H1 (cell line): ENCODE measurements around the gene TMEM273. TPM values are rescaled to one million over a fixed set of nuclear protein-coding genes. Genes with fewer than 3 reads are reported as not detected.

Experiments used
- CTCF ChIA-PET: fragments of 300-600 bp; sonication (Branson Sonifier 250); formaldehyde crosslinking; loops from one replicate; lab custom pipeline; 2021; ENCODE audit not compliant: partially characterized antibody; lab: Charles Lee
- POLR2A ChIA-PET: fragments of 300-600 bp; sonication (Branson Sonifier 250); formaldehyde crosslinking; loops from one replicate; lab custom pipeline; 2021; ENCODE audit warnings: inconsistent platforms; ENCODE audit not compliant: partially characterized antibody; lab: Charles Lee
- DNase-seq, 2 experiments: peaks; one replicate each; pipeline versions ENCODE4 v3.0.0 to v3.0.0-alpha.2; 2010 to 2022; ENCODE audit warnings: low spot score in 2 of 2, low read depth in 1 of 2, mixed read lengths in 1 of 2
- FAIRE-seq: peaks from 2 replicates; lab custom pipeline; 2011; peaks lifted over from hg19 to GRCh38; lab: Jason Lieb, UNC
- H2AFZ ChIP-seq: 2 replicates; pipeline ENCODE4 v1.8.1; 2012; ENCODE audit warnings: low read length, inconsistent platforms
- H2AK5ac ChIP-seq: 2 replicates; pipeline ENCODE4 v1.6.1; 2013; ENCODE audit warnings: low read depth, low read length
- H2BK120ac ChIP-seq: replicated peaks from 2 replicates; pipeline ENCODE3; 2013; ENCODE audit warnings: low read depth, low read length, inconsistent platforms
- H2BK12ac ChIP-seq: 2 replicates; pipeline ENCODE4 v1.6.1; 2013; ENCODE audit warnings: low read depth, low read length
- H2BK15ac ChIP-seq: 2 replicates; pipeline ENCODE4 v1.6.1; 2013; ENCODE audit warnings: low read length
- H2BK20ac ChIP-seq: 2 replicates; pipeline ENCODE4 v1.6.1; 2013; ENCODE audit warnings: low read length
- H2BK5ac ChIP-seq: 2 replicates; pipeline ENCODE4 v1.6.1; 2013; ENCODE audit warnings: low read depth, low read length
- H3K14ac ChIP-seq: 2 replicates; pipeline ENCODE4 v1.6.1; 2013; ENCODE audit warnings: inconsistent platforms; ENCODE audit not compliant: insufficient read length
- H3K18ac ChIP-seq: 2 replicates; pipeline ENCODE4 v1.6.1; 2013; ENCODE audit warnings: low read length; ENCODE audit errors: extremely low read depth
- H3K23ac ChIP-seq: 2 replicates; pipeline ENCODE4 v1.6.1; 2013; ENCODE audit warnings: inconsistent platforms; ENCODE audit not compliant: insufficient read length
- H3K23me2 ChIP-seq: 2 replicates; pipeline ENCODE4 v1.6.1; 2013; ENCODE audit warnings: low read depth, low read length
- H3K27ac ChIP-seq: 2 replicates; pipeline ENCODE4 v1.6.1; 2011; ENCODE audit warnings: low read depth, low read length, inconsistent platforms
- H3K27me3 ChIP-seq, 4 experiments: replicated peaks in 1 of 4; 1 replicate in 1 of 4; 2 replicates in 3 of 4; pipeline versions ENCODE4 v1.6.1 to v1.8.1; 2011 to 2013; ENCODE audit warnings: low read length in 3 of 4, mild to moderate bottlenecking in 3 of 4, inconsistent platforms in 2 of 4, mixed read lengths in 2 of 4, moderate library complexity in 1 of 4; ENCODE audit not compliant: control insufficient read depth in 3 of 4, insufficient read depth in 3 of 4; ENCODE audit errors: extremely low read depth in 1 of 4
- H3K36me3 ChIP-seq, 4 experiments: 2 replicates each; pipeline versions ENCODE4 v1.6.1 to v1.8.1; 2011 to 2013; ENCODE audit warnings: mild to moderate bottlenecking in 4 of 4, low read length in 3 of 4, moderate library complexity in 2 of 4, control low read depth in 1 of 4, inconsistent platforms in 1 of 4; ENCODE audit not compliant: insufficient read depth in 4 of 4, control insufficient read depth in 2 of 4
- H3K4ac ChIP-seq: replicated peaks from 2 replicates; pipeline ENCODE3; 2013; ENCODE audit warnings: low read length, low read depth, mixed read lengths, inconsistent platforms; ENCODE audit not compliant: insufficient read length
- H3K4me1 ChIP-seq, 4 experiments: replicated peaks in 1 of 4; 1 replicate in 1 of 4; 2 replicates in 3 of 4; pipeline versions ENCODE4 v1.6.1 to v1.8.1; 2011 to 2013; ENCODE audit warnings: low read length in 3 of 4, inconsistent platforms in 2 of 4, mixed read lengths in 1 of 4; ENCODE audit not compliant: insufficient read depth in 4 of 4, control insufficient read depth in 3 of 4
- H3K4me2 ChIP-seq, 2 experiments: 2 replicates each; pipeline versions ENCODE4 v1.6.1 to v1.8.1; 2011 to 2013; ENCODE audit warnings: low read depth in 2 of 2, low read length in 2 of 2, control low read depth in 1 of 2, inconsistent platforms in 1 of 2, mild to moderate bottlenecking in 1 of 2; ENCODE audit not compliant: insufficient read depth in 1 of 2
- H3K4me3 ChIP-seq, 4 experiments: fragments of 200-600, 300-600 bp in 1 of 4; sonication (generic), shearing (Covaris generic), sonication (Bioruptor Twin) in 1 of 4; 2 replicates each; pipeline versions ENCODE4 v1.5.1 to v1.8.1; 2011 to 2016; ENCODE audit warnings: low read length in 4 of 4, low read depth in 3 of 4, control low read depth in 2 of 4, inconsistent platforms in 2 of 4, mild to moderate bottlenecking in 2 of 4, mixed read lengths in 1 of 4, moderate library complexity in 1 of 4; ENCODE audit not compliant: insufficient read depth in 2 of 4; ENCODE audit errors: extremely low read depth in 1 of 4
- H3K56ac ChIP-seq: replicated peaks from 2 replicates; pipeline ENCODE3; 2013; ENCODE audit warnings: low read depth, mild to moderate bottlenecking, mixed read lengths, low read length, inconsistent platforms; ENCODE audit not compliant: insufficient read length
- H3K79me1 ChIP-seq: 2 replicates; pipeline ENCODE4 v1.6.1; 2013; ENCODE audit warnings: low read depth, low read length, control low read depth
- H3K79me2 ChIP-seq, 2 experiments: 2 replicates each; pipeline versions ENCODE4 v1.6.1 to v1.8.1; 2012 to 2013; ENCODE audit warnings: low read length in 2 of 2, mild to moderate bottlenecking in 2 of 2, inconsistent platforms in 1 of 2; ENCODE audit not compliant: insufficient read depth in 2 of 2, control insufficient read depth in 1 of 2
- H3K9ac ChIP-seq, 4 experiments: replicated peaks in 1 of 4; 1 replicate in 1 of 4; 2 replicates in 3 of 4; pipeline versions ENCODE4 v1.6.1 to v1.8.1; 2011 to 2013; ENCODE audit warnings: low read depth in 3 of 4, low read length in 3 of 4, control low read depth in 2 of 4, mild to moderate bottlenecking in 2 of 4, moderate library complexity in 2 of 4, inconsistent platforms in 1 of 4; ENCODE audit errors: extremely low read depth in 1 of 4
- H3K9me3 ChIP-seq, 2 experiments: 2 replicates each; pipeline versions ENCODE4 v1.6.1 to v1.8.1; 2012 to 2013; ENCODE audit warnings: mild to moderate bottlenecking in 2 of 2, moderate library complexity in 2 of 2, control low read depth in 1 of 2, inconsistent platforms in 1 of 2, low read depth in 1 of 2, low read length in 1 of 2, mixed read lengths in 1 of 2; ENCODE audit not compliant: insufficient read depth in 2 of 2
- H4K20me1 ChIP-seq, 2 experiments: replicated peaks in 1 of 2; 2 replicates each; pipeline versions ENCODE3 to v1.8.1; 2011 to 2013; ENCODE audit warnings: inconsistent platforms in 2 of 2, low read length in 2 of 2, mild to moderate bottlenecking in 1 of 2; ENCODE audit not compliant: insufficient read depth in 2 of 2, control insufficient read depth in 1 of 2
- H4K5ac ChIP-seq: 2 replicates; pipeline ENCODE4 v1.6.1; 2013; ENCODE audit warnings: low read length, low read depth, mixed read lengths, inconsistent platforms; ENCODE audit not compliant: insufficient read length
- H4K8ac ChIP-seq: 2 replicates; pipeline ENCODE4 v1.8.0; 2013; ENCODE audit warnings: mild to moderate bottlenecking, moderate library complexity, low read length, inconsistent platforms; ENCODE audit not compliant: insufficient read depth; ENCODE audit errors: extremely low read depth
- H4K91ac ChIP-seq: replicated peaks from 2 replicates; pipeline ENCODE3; 2013; ENCODE audit warnings: low read length, mixed read lengths, inconsistent platforms; ENCODE audit not compliant: insufficient read length
- BCL11A ChIP-seq, 2 experiments: IDR thresholded peaks; one replicate each; pipeline ENCODE4 v1.6.1; 2011; ENCODE audit warnings: low read depth in 2 of 2, low read length in 2 of 2, mild to moderate bottlenecking in 2 of 2
- EZH2 ChIP-seq: fragments of 200-600 bp; sonication (generic); IDR thresholded peaks from 2 replicates; pipeline ENCODE4 v1.7.1; 2012; ENCODE audit warnings: low read depth, mild to moderate bottlenecking, moderate library complexity, low read length, inconsistent platforms; ENCODE audit not compliant: severe bottlenecking
- GABPA ChIP-seq: IDR thresholded peaks from 2 replicates; pipeline ENCODE4 v1.6.1; 2011; ENCODE audit warnings: mild to moderate bottlenecking, low read length, moderate library complexity, borderline replicate concordance; ENCODE audit not compliant: insufficient read depth
- GTF2F1 ChIP-seq: IDR thresholded peaks from 2 replicates; pipeline ENCODE4 v1.6.1; 2012; ENCODE audit warnings: low read depth, low read length, improper control_type of control experiment, borderline replicate concordance
- HDAC2 ChIP-seq, 2 experiments: fragments of 300-600 bp in 1 of 2; sonication (generic) in 1 of 2; IDR thresholded peaks; 2 replicates each; pipeline ENCODE4 v1.6.1; 2011 to 2012; ENCODE audit warnings: low read depth in 2 of 2, low read length in 2 of 2, mild to moderate bottlenecking in 2 of 2, moderate library complexity in 2 of 2, borderline replicate concordance in 1 of 2, inconsistent platforms in 1 of 2
- KDM1A ChIP-seq: fragments of 200-600, 300-600 bp; sonication (generic); IDR thresholded peaks from 2 replicates; pipeline ENCODE4 v1.7.1; 2016; ENCODE audit warnings: mild to moderate bottlenecking, low read length, borderline replicate concordance
- MAX ChIP-seq: IDR thresholded peaks from 2 replicates; pipeline ENCODE4 v1.6.1; 2012; ENCODE audit warnings: inconsistent platforms
- NANOG ChIP-seq: IDR thresholded peaks from 2 replicates; pipeline ENCODE4 v1.6.1; 2011; ENCODE audit warnings: low read length, low read depth, mild to moderate bottlenecking, inconsistent platforms; ENCODE audit not compliant: insufficient read depth, poor library complexity, severe bottlenecking
- POLR2A ChIP-seq, 2 experiments: IDR thresholded peaks; 1 replicate in 1 of 2; 2 replicates in 1 of 2; pipeline ENCODE4 v1.6.1; 2011; ENCODE audit warnings: low read depth in 2 of 2, low read length in 2 of 2, mild to moderate bottlenecking in 2 of 2; ENCODE audit errors: control extremely low read depth in 1 of 2
- POU5F1 ChIP-seq: IDR thresholded peaks from 2 replicates; pipeline ENCODE4 v1.6.1; 2011; ENCODE audit warnings: low read depth, mild to moderate bottlenecking, low read length, moderate library complexity
- ZNF274 ChIP-seq: IDR thresholded peaks from 2 replicates; pipeline ENCODE4 v1.7.0; 2012; ENCODE audit warnings: low read length, borderline replicate concordance; ENCODE audit errors: extremely low read depth
- WGBS, 2 experiments: shearing (Covaris generic) in 1 of 2; methylation state at CpG; one replicate each; pipeline versions ENCODE4 v1.1.6 to v1.1.7; 2013 to 2015; ENCODE audit warnings: low lambda C conversion rate in 2 of 2, mixed read lengths in 2 of 2, inconsistent platforms in 1 of 2, low coverage in 1 of 2, missing lambda C conversion rate in 1 of 2; ENCODE audit not compliant: insufficient replicate concordance in 2 of 2, insufficient coverage in 1 of 2, insufficient read length in 1 of 2; ENCODE audit errors: extremely low coverage in 1 of 2, missing lambda C conversion rate in 1 of 2; 5-methylcytosine and 5-hydroxymethylcytosine counted together
- polyA plus RNA-seq, 7 experiments: library from polyadenylated mRNA; depleted of rRNA in 3 of 7; stranded (reverse) in 5 of 7; unstranded in 2 of 7; fragments of >200 nt in 5 of 7; fragments of 200-250 nt in 2 of 7; gene quantifications; 1 replicate in 5 of 7; 2 replicates in 1 of 7; 4 replicates in 1 of 7; pipeline versions ENCODE4 v1.2.1 to v1.2.3, GENCODE V29; 2011 to 2013; ENCODE audit warnings: missing spikeins in 2 of 7, mixed read lengths in 2 of 7
- total RNA-seq: library from RNA; stranded (reverse); fragmentation: NEBNext Ultra II Directional; extraction: Animal tissue kit (Norgen Biotek cat#: 25700); gene quantifications from 2 replicates; pipeline ENCODE4 v1.2.1, GENCODE V29; 2021
- TF ChIP-seq, protein P1 (sequence below): IDR thresholded peaks from 2 replicates; pipeline ENCODE4 v1.6.1; 2012; ENCODE audit warnings: inconsistent platforms

The TMEM273 gene
- total and polyA plus RNA-seq, 2 of the 8 experiments (the other 6 are each of a cell fraction or from before 2014, with no cell fraction given) = not detected

- Histone ChIP-seq H2BK15ac (no peak overlapping the region), H2AK5ac (no peak overlapping the region), H3K4me3 (no peak overlapping the region), H3K9ac (no peak overlapping the region), H3K23ac (no peak overlapping the region), H3K14ac (no peak overlapping the region), H3K27ac (no peak overlapping the region), H2AFZ (no peak overlapping the region), H3K36me3 (no peaks in the 10 kb centered on the region), H3K79me2 (no peaks in the 10 kb centered on the region), H3K56ac (no peak overlapping the region), H3K9me3 (no peaks in the 10 kb centered on the region), H3K4ac (no peak overlapping the region), H2BK20ac (no peak overlapping the region), H4K8ac (no peak overlapping the region), H4K20me1 (no peaks in the 10 kb centered on the region), H3K27me3 (no peaks in the 10 kb centered on the region), H4K5ac (no peak overlapping the region), H3K23me2 (no peaks in the 10 kb centered on the region), H3K79me1 (no peaks in the 10 kb centered on the region), H2BK5ac (no peak overlapping the region), H3K4me1 (peaks cover 0 to 2% (median 0%) of the 10 kb centered on the region in 4 experiments; a peak in 2 of 7 replicates), H3K4me2 (no peak overlapping the region), H4K91ac (no peak overlapping the region), H2BK12ac (no peak overlapping the region), H2BK120ac (no peak overlapping the region), H3K18ac (no peak overlapping the region)
- POLR2A ChIA-PET = no interaction called here
- FAIRE-seq (peak; percentile 28), DNase-seq (peak in 1 of 2 experiments; percentile 78)
- WGBS, 2 experiments = 62% methylated on average over 9 of the region's 9 CpGs; no CpG with 5 or more reads in 1 of the 2 experiments
- CTCF ChIA-PET = interaction anchor here (0.6 to 5.5 kb wide), 53 partner anchors 9 to 506 kb away, joined by 3 to 49 read pairs (median 4); partner anchors contain the start of gene TMEM273
- TF ChIP-seq ZNF274 (no peak), NANOG (no peak), MAX (peak; percentile 76), BCL11A (IDR thresholded peaks at IDR 0.05; ENCODE audit: low read depth in 2 of 2, low read length in 2 of 2) (no peak), GABPA (no peak), POU5F1 (no peak), HDAC2 (IDR thresholded peaks at IDR 0.05; ENCODE audit: borderline replicate concordance in 1 of 2, low read depth in 2 of 2, low read length in 2 of 2) (no peak), EZH2 (no peak), KDM1A (no peak), GTF2F1 (no peak), POLR2A (IDR thresholded peaks at IDR 0.05; ENCODE audit: control extremely low read depth in 1 of 2, low read depth in 2 of 2, low read length in 2 of 2) (no peak)
- TF ChIP-seq, protein P1, sequence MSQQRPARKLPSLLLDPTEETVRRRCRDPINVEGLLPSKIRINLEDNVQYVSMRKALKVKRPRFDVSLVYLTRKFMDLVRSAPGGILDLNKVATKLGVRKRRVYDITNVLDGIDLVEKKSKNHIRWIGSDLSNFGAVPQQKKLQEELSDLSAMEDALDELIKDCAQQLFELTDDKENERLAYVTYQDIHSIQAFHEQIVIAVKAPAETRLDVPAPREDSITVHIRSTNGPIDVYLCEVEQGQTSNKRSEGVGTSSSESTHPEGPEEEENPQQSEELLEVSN = peak; percentile 29; the same call in 1 of the 2 replicates
Measured at GRCh38 chr10:49164559-49165188, 23.5 kb downstream of the TMEM273 start.
